ENCODE measurements around the gene CUX1.

Gene CUX1

DNA sequence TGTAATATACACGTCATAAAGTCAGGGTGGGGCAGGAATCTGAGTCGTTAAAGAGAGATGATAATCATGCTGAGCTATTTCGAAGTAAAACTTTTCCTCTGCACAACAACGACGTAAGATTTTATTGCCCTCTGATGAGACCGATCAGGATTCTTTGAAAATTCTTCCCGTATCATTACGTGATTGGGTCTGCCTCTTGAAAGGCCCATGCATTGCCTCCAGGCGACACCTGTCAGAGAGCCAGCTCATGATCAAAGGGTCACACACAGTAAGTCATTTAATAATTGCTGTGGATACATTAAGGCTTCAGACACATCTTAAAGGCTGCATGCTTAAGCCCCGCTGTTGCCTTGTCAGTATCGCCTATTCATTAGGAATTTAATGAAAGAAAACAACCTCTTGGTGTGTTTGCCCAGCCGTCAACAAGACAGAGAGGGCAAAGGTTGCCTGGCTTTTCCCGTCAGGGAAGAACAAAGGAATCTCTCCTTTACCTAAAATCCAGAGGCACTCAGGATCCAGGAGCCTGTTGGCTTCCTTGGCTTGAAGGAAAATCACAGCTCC lies 280.3 kb downstream of the CUX1 start:
- no peak overlapping the region for H3K4me3 ChIP-seq (ENCODE audit: low read depth, low read length)
- TF ChIP-seq, protein P1, sequence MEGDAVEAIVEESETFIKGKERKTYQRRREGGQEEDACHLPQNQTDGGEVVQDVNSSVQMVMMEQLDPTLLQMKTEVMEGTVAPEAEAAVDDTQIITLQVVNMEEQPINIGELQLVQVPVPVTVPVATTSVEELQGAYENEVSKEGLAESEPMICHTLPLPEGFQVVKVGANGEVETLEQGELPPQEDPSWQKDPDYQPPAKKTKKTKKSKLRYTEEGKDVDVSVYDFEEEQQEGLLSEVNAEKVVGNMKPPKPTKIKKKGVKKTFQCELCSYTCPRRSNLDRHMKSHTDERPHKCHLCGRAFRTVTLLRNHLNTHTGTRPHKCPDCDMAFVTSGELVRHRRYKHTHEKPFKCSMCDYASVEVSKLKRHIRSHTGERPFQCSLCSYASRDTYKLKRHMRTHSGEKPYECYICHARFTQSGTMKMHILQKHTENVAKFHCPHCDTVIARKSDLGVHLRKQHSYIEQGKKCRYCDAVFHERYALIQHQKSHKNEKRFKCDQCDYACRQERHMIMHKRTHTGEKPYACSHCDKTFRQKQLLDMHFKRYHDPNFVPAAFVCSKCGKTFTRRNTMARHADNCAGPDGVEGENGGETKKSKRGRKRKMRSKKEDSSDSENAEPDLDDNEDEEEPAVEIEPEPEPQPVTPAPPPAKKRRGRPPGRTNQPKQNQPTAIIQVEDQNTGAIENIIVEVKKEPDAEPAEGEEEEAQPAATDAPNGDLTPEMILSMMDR (IDR thresholded peaks at IDR 0.05; ENCODE audit: low read depth, low read length, missing control alignments), result no peak
- no peak for DNase-seq (ENCODE audit: low read depth)

DNA sequence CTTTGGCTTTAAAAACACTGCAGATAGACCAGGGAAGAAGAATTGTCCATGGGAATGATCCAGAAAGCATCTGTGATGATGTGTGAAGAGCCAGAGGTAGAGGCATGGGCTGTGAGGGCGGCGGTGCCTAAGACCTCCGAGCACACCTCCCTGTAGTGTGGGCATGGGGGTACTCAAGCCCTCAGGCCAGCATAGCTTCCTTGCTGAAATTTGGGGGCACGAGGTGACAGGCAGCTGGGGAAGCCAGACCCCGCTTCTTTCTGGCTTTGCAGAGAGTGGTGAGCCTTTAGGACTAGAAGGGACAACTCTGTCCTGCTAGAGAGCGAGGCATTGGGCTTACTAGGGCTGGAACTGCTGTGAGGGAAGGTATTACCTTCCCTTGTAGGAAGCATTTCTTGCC lies 281.6 kb downstream of the CUX1 start:
- no peak for DNase-seq (ENCODE audit: low read depth)
- TF ChIP-seq, protein P1 (IDR thresholded peaks at IDR 0.05; ENCODE audit: low read depth, low read length, missing control alignments), result no peak
- no peak overlapping the region for H3K4me3 ChIP-seq (ENCODE audit: low read depth, low read length)

DNA sequence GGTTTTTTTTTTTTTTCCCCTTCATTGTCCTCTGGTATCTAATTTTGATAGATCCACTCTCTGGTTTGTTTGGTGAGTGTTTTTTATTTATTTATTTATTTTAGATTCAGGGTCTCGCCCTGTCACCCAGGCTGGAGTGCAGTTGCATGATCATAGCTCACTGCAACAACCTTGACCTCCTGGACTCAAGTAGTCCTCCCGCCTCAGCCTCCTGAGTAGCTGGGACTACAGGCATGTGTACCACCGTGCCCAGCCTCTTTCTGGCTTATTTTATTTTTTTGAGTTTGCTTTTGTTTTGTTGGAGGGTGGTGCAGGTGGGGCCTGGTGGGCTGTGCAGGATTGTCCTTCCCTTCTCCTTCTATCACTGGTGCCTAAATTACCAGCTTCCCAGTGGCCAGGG lies 282.0 kb downstream of the CUX1 start:
- H3K4me3 ChIP-seq (ENCODE audit: low read depth, low read length), result no peak overlapping the region
- TF ChIP-seq, protein P1 (IDR thresholded peaks at IDR 0.05; ENCODE audit: low read depth, low read length, missing control alignments), result no peak
- no peak for DNase-seq (ENCODE audit: low read depth)

DNA sequence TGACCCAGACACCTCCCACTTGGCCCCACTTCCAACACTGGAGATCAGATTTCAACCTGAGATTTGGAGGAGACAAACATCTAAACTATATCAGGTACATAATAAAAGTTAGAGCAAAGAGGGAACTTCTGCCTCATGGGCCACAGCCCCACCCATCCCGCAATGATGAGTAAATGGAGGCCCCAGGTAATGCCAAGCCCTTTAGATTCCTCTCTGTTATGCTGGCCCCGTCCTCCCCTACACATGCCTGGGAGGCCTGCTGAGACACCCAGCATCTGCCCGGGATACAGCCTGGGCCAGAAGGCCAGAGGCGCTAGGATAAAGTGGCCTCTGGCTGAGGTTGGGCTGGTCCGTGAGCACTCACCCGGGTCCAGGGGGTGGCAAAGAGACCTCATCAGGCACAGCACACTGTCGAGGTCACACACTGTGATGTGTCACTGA lies 283.7 kb downstream of the CUX1 start:
- H3K4me3 ChIP-seq (ENCODE audit: low read depth, low read length), result no peak overlapping the region
- DNase-seq (ENCODE audit: low read depth), result no peak
- TF ChIP-seq, protein P1 (IDR thresholded peaks at IDR 0.05; ENCODE audit: low read depth, low read length, missing control alignments), result no peak

DNA sequence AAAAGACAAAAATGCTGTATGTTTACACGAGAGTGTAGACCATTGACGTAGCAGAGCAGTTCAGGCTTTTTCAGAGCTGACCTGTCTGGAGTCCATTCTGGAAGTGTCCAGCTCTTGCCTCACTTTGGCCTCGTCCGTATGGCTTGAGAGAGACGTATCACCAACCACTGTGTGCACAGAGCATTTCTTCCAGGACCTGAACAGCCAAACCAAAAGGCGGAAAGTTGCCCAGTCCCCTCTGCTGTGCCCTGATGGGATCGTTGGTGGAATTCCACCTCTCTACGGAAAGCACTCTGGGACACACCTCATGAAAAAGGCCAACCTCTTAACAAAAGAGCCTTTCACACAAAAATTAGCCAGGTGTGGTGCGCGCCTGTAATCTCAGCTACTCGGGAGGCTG lies 284.5 kb downstream of the CUX1 start:
- H3K4me3 ChIP-seq (ENCODE audit: low read depth, low read length), result no peak overlapping the region
- TF ChIP-seq, protein P1 (IDR thresholded peaks at IDR 0.05; ENCODE audit: low read depth, low read length, missing control alignments), result no peak
- no peak for DNase-seq (ENCODE audit: low read depth)

DNA sequence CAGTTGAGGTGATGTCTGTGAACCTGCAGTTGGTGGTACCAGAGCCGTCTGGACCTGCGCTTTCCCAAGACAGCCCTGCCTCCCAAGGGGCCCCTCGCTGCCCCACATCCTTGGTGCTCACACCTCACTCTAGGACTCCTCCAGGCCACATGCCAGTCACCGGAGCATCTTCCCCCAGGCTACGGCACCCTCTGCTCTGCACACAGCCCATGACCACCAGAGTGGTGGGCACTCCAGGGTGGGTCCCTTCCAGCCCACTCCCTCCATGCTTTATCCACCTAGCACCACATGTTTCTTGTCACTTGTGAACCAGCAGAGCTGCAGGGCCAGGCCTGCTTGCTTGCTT lies 285.6 kb downstream of the CUX1 start:
- TF ChIP-seq, protein P1 (IDR thresholded peaks at IDR 0.05; ENCODE audit: low read depth, low read length, missing control alignments), result no peak

DNA sequence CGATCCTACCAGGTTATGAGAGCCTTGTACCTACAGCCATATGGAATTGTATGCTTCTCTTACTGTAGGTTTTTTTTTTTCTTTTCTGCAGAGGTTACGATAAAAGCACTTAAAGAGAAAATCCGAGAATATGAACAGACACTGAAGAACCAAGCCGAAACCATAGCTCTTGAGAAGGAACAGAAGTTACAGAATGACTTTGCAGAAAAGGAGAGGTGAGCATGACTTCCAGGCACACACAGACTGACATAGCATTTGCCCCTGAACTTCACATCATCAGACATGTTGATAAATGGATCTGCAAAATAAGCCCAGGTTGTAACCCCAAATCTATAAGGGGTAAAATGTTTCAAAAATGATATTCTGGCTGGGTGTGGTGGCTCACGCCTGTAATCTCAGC lies 286.8 kb downstream of the CUX1 start:
- no peak for DNase-seq (ENCODE audit: low read depth)
- TF ChIP-seq, protein P1 (IDR thresholded peaks at IDR 0.05; ENCODE audit: low read depth, low read length, missing control alignments), result no peak
- no peak overlapping the region for H3K4me3 ChIP-seq (ENCODE audit: low read depth, low read length)

More for the DNA sequence above, 285.6 kb downstream of the CUX1 start:
- no peak overlapping the region for H3K4me3 ChIP-seq (ENCODE audit: low read depth, low read length)
- DNase-seq (ENCODE audit: low read depth), result no peak

Data from GM12864 (cell line).